SK-N-SH (cell line): ENCODE results near the gene EPB41L5. TPM values are rescaled to one million over a fixed set of nuclear protein-coding genes. Genes with fewer than 3 reads are reported as not detected.

ENCODE experiments used
- CTCF ChIA-PET: fragments of 300-600, 350-600 bp; formaldehyde crosslinking; extraction: SDS; loops from one replicate; lab custom pipeline; 2021; lab: Yijun Ruan, JAX
- POLR2A ChIA-PET: fragments of 350-600 bp; sonication (Branson Sonifier 250); formaldehyde crosslinking; extraction: SDS; loops from one replicate; lab custom pipeline; 2020; ENCODE audit warnings: antibody characterized with exemption, inconsistent platforms; lab: Yijun Ruan, JAX
- DNase-seq: peaks from one replicate; pipeline ENCODE4 v3.0.0; 2012
- H2AFZ ChIP-seq: fragments of 200-600 bp; sonication (generic); 2 replicates; pipeline ENCODE4 v1.8.1; 2016; ENCODE audit warnings: antibody characterized with exemption, mild to moderate bottlenecking, low read depth
- H3F3A ChIP-seq: fragments of 200-600 bp; sonication (generic); replicated peaks from 2 replicates; pipeline ENCODE3; 2016; ENCODE audit warnings: antibody characterized with exemption, mild to moderate bottlenecking; ENCODE audit not compliant: insufficient read depth
- H3K27ac ChIP-seq, 2 experiments: fragments of 200-500 bp in 1 of 2; fragments of 200-600 bp in 1 of 2; sonication (Bioruptor generic) in 1 of 2; sonication (generic), shearing (Covaris generic) in 1 of 2; 2 replicates each; pipeline versions ENCODE4 v1.5.1 to v1.6.1; 2014 to 2016; ENCODE audit warnings: low read depth in 2 of 2, inconsistent platforms in 1 of 2, low read length in 1 of 2, mild to moderate bottlenecking in 1 of 2, mixed read lengths in 1 of 2
- H3K27me3 ChIP-seq: fragments of 200-600 bp; sonication (generic), shearing (Covaris generic); 2 replicates; pipeline ENCODE4 v1.6.1; 2016; ENCODE audit warnings: mixed run types; ENCODE audit not compliant: insufficient read depth
- H3K36me3 ChIP-seq, 2 experiments: fragments of 200-500 bp in 1 of 2; fragments of 200-600 bp in 1 of 2; sonication (Bioruptor generic) in 1 of 2; sonication (generic) in 1 of 2; replicated peaks in 1 of 2; 2 replicates each; pipeline versions ENCODE3 to v1.5.1; 2014 to 2016; ENCODE audit warnings: low read length in 1 of 2, mild to moderate bottlenecking in 1 of 2; ENCODE audit not compliant: insufficient read depth in 2 of 2, control insufficient read depth in 1 of 2
- H3K4me1 ChIP-seq, 2 experiments: fragments of 200-500 bp in 1 of 2; fragments of 200-600 bp in 1 of 2; sonication (Bioruptor generic) in 1 of 2; sonication (generic), shearing (Covaris generic) in 1 of 2; 2 replicates each; pipeline versions ENCODE4 v1.5.1 to v1.6.1; 2014 to 2016; ENCODE audit warnings: low read depth in 1 of 2, low read length in 1 of 2, mixed run types in 1 of 2; ENCODE audit not compliant: insufficient read depth in 2 of 2, control insufficient read depth in 1 of 2
- H3K4me2 ChIP-seq: fragments of 200-600 bp; sonication (generic), shearing (Covaris generic); 2 replicates; pipeline ENCODE4 v1.6.1; 2017; ENCODE audit warnings: mixed run types
- H3K4me3 ChIP-seq, 2 experiments: fragments of 200-500 bp in 1 of 2; fragments of 200-600 bp in 1 of 2; sonication (Bioruptor generic) in 1 of 2; sonication (generic), shearing (Covaris generic) in 1 of 2; 2 replicates each; pipeline versions ENCODE4 v1.5.1 to v1.8.1; 2014 to 2016; ENCODE audit warnings: low read depth in 2 of 2, inconsistent platforms in 1 of 2, low read length in 1 of 2, mild to moderate bottlenecking in 1 of 2, mixed read lengths in 1 of 2, moderate library complexity in 1 of 2
- H3K79me2 ChIP-seq: fragments of 200-600 bp; sonication (generic); 2 replicates; pipeline ENCODE4 v1.8.1; 2017; ENCODE audit warnings: mild to moderate bottlenecking; ENCODE audit not compliant: insufficient read depth
- H3K9ac ChIP-seq: fragments of 200-600 bp; sonication (generic); 2 replicates; pipeline ENCODE4 v1.6.1; 2017; ENCODE audit warnings: mixed run types
- H3K9me2 ChIP-seq: fragments of 200-600 bp; sonication (generic); 2 replicates; pipeline ENCODE4 v1.6.1; 2017; ENCODE audit warnings: mixed run types
- H3K9me3 ChIP-seq: fragments of 200-600 bp; sonication (generic); 2 replicates; pipeline ENCODE4 v1.6.1; 2017; ENCODE audit warnings: mixed run types, mild to moderate bottlenecking, moderate library complexity
- H4K20me1 ChIP-seq: fragments of 200-600 bp; sonication (generic); 2 replicates; pipeline ENCODE4 v1.6.1; 2017; ENCODE audit warnings: mild to moderate bottlenecking, mixed run types; ENCODE audit not compliant: insufficient read depth
- CHD2 ChIP-seq: fragments of 150-350 bp; IDR thresholded peaks from 2 replicates; pipeline ENCODE4 v1.6.1; 2018; ENCODE audit warnings: low read length; ENCODE audit not compliant: partially characterized antibody
- CTCF ChIP-seq: fragments of 200-600 bp; sonication (generic); IDR thresholded peaks from 2 replicates; pipeline ENCODE4 v1.6.1; 2017; ENCODE audit warnings: antibody characterized with exemption, mild to moderate bottlenecking, moderate library complexity
- EZH2phosphoT487 ChIP-seq: fragments of 200-600 bp; sonication (generic); IDR thresholded peaks from 2 replicates; pipeline ENCODE4 v1.6.1; 2017; ENCODE audit warnings: low read depth, mixed run types, mild to moderate bottlenecking, antibody characterized with exemption, moderate library complexity, borderline replicate concordance
- GABPA ChIP-seq: IDR thresholded peaks from 2 replicates; pipeline ENCODE4 v1.4.0; 2012; ENCODE audit warnings: low read depth, mild to moderate bottlenecking
- GATA2 ChIP-seq: sonication (generic); formaldehyde crosslinking; IDR thresholded peaks from 2 replicates; pipeline ENCODE4 v1.5.0; 2020; ENCODE audit warnings: mild to moderate bottlenecking, missing genetic modification reagents
- IRF3 ChIP-seq: fragments of 150-350 bp; IDR thresholded peaks from 2 replicates; pipeline ENCODE4 v1.6.1; 2016; ENCODE audit warnings: mild to moderate bottlenecking, low read depth, low read length
- JUND ChIP-seq: IDR thresholded peaks from 2 replicates; pipeline ENCODE4 v1.4.0; 2012
- MAX ChIP-seq: IDR thresholded peaks from 2 replicates; pipeline ENCODE4 v1.4.0; 2012; ENCODE audit warnings: low read depth
- MEF2A ChIP-seq: IDR thresholded peaks from 2 replicates; pipeline ENCODE4 v1.4.0; 2012; ENCODE audit warnings: low read depth, borderline replicate concordance
- MXI1 ChIP-seq: IDR thresholded peaks from 2 replicates; pipeline ENCODE4 v1.6.1; 2012; ENCODE audit warnings: mild to moderate bottlenecking, low read depth, low read length, improper control_type of control experiment
- NFIC ChIP-seq: IDR thresholded peaks from 2 replicates; pipeline ENCODE4 v1.4.0; 2012; ENCODE audit warnings: borderline replicate concordance
- POLR2AphosphoS5 ChIP-seq: IDR thresholded peaks from 2 replicates; pipeline ENCODE4 v1.6.1; 2012; ENCODE audit warnings: low read depth, low read length
- RCOR1 ChIP-seq: fragments of 150-350 bp; IDR thresholded peaks from 2 replicates; pipeline ENCODE4 v1.6.1; 2017; ENCODE audit warnings: antibody characterized with exemption, low read length
- SIN3A ChIP-seq: IDR thresholded peaks from 2 replicates; pipeline ENCODE4 v1.6.1; 2012; ENCODE audit warnings: low read depth, mild to moderate bottlenecking, low read length, moderate library complexity, borderline replicate concordance
- SMC3 ChIP-seq: IDR thresholded peaks from 2 replicates; pipeline ENCODE4 v1.6.1; 2012; ENCODE audit warnings: low read depth, low read length, improper control_type of control experiment
- TAF1 ChIP-seq: IDR thresholded peaks from 2 replicates; pipeline ENCODE4 v1.6.1; 2012; ENCODE audit warnings: low read depth, mild to moderate bottlenecking, low read length, moderate library complexity, borderline replicate concordance
- TCF12 ChIP-seq: IDR thresholded peaks from 2 replicates; pipeline ENCODE4 v1.4.0; 2012
- USF2 ChIP-seq: fragments of 150-350 bp; IDR thresholded peaks from 2 replicates; pipeline ENCODE4 v1.6.1; 2017; ENCODE audit warnings: antibody characterized with exemption, low read length, low read depth, borderline replicate concordance
- YY1 ChIP-seq: IDR thresholded peaks from 2 replicates; pipeline ENCODE4 v1.4.0; 2012; ENCODE audit warnings: low read depth, mild to moderate bottlenecking
- WGBS: methylation state at CpG from one replicate; pipeline ENCODE4 v1.1.6; 2017; ENCODE audit warnings: low lambda C conversion rate; 5-methylcytosine and 5-hydroxymethylcytosine counted together
- polyA plus RNA-seq, 3 experiments: library from polyadenylated mRNA; depleted of rRNA; stranded (reverse); fragments of >200 nt; gene quantifications; 2 replicates each; pipeline ENCODE4 v1.2.3, GENCODE V29; 2012

The EPB41L5 gene
- polyA plus RNA-seq, 1 of the 3 experiments (the other 2 are of a cell fraction): 5.3 TPM

- Histone ChIP-seq H4K20me1 (no peaks in the 10 kb centered on the region), H3K4me2 (no peak overlapping the region), H3K4me1 (no peaks in the 10 kb centered on the region), H3K79me2 (no peaks in the 10 kb centered on the region), H3K9me3 (no peaks in the 10 kb centered on the region), H2AFZ (no peak overlapping the region), H3K9ac (no peak overlapping the region), H3F3A (no peaks in the 10 kb centered on the region), H3K36me3 (peaks cover 0 to 8% of the 10 kb centered on the region in 2 experiments), H3K9me2 (no peaks in the 10 kb centered on the region), H3K4me3 (no peak overlapping the region), H3K27me3 (no peaks in the 10 kb centered on the region), H3K27ac (no peak overlapping the region)
- ChIA-PET POLR2A (interaction anchor here (0.7 kb wide), 1 partner anchor 185 kb away, joined by 3 read pairs; the partner anchor contains the start of gene INHBB), CTCF (interaction anchor here (1.1 to 1.9 kb wide), 2 partner anchors 14 to 51 kb away, joined by 3 to 7 read pairs; no protein-coding TSS in a partner anchor)
- no peak for TF ChIP-seq RCOR1
- no peak for TF ChIP-seq NFIC
- no peak for DNase-seq
These were observed 148.3 kb downstream of the EPB41L5 start for GRCh38 chr2:120161190-120161589.

GRCh38 chr2:120162716-120163115 lies 149.8 kb downstream of the EPB41L5 start:
- Histone ChIP-seq H3K4me1 (no peaks in the 10 kb centered on the region), H3K9ac (no peak overlapping the region), H3K4me3 (no peak overlapping the region), H3F3A (no peaks in the 10 kb centered on the region), H4K20me1 (no peaks in the 10 kb centered on the region), H3K27ac (no peak overlapping the region), H3K9me2 (no peaks in the 10 kb centered on the region), H3K79me2 (no peaks in the 10 kb centered on the region), H3K9me3 (no peaks in the 10 kb centered on the region), H3K27me3 (no peaks in the 10 kb centered on the region), H3K4me2 (no peak overlapping the region), H2AFZ (no peak overlapping the region), H3K36me3 (peaks cover 2 to 5% of the 10 kb centered on the region in 2 experiments)
- ChIA-PET POLR2A (no interaction called here), CTCF (interaction anchor here (0.6 to 1.6 kb wide), 4 partner anchors 12 to 522 kb away, joined by 3 to 5 read pairs (median 4); no protein-coding TSS in a partner anchor)
- TF ChIP-seq NFIC: no peak
- no peak for TF ChIP-seq YY1
- TF ChIP-seq SMC3: no peak
- TF ChIP-seq IRF3: no peak
- TF ChIP-seq MEF2A: no peak
- no peak for TF ChIP-seq TAF1
- TF ChIP-seq SIN3A: no peak
- no peak for TF ChIP-seq MAX
- no peak for TF ChIP-seq USF2
- no peak for TF ChIP-seq EZH2phosphoT487
- TF ChIP-seq GABPA: no peak
- no peak for TF ChIP-seq CTCF
- no peak for TF ChIP-seq GATA2 (CRISPR knock-in tag)
- no peak for TF ChIP-seq POLR2AphosphoS5
- no peak for TF ChIP-seq TCF12
- no peak for TF ChIP-seq JUND
- TF ChIP-seq CHD2: no peak
- no peak for TF ChIP-seq MXI1
- 95% methylated on average over 5 of the region's 5 CpGs for WGBS
- no peak for DNase-seq
